SKM-1 (cell line): ENCODE data around the gene PCGF3.
"Not testable (repeated sequence)": the region's sequence is repeated elsewhere in the genome, so short reads cannot be mapped to it uniquely, and the experiment has no call there.

Experiments used
- DNase-seq: peaks from one replicate; lab custom pipeline; 2025; ENCODE audit not compliant: unreplicated experiment; lab: John Stamatoyannopoulos, UW

Gene PCGF3

GRCh38 chr4:793941-794621 lies 88.4 kb downstream of the PCGF3 start:
- no peak for DNase-seq

- no peak for DNase-seq
Measured at GRCh38 chr4:794900-795725, 89.5 kb downstream of the PCGF3 start.

DNA sequence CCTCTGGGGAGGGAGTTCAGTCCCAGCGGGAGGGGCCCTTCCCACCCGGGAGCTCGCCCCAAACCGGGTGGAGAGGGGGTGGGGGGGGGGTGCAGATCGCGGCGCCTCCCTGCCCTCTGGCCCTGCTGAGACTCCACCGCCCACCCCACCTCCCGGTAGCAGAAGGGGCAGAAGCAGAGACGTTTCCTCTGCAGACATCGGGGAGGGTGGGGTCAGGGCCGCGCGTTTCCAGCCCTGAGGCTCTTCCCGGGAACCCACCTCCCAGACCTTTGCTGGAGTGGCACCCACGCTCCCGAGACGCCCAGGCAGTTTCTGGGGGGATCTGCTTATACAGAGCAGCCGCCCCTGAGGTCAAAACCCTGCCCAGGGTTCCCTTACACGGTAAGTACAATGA lies 90.1 kb downstream of the PCGF3 start:
- no peak for DNase-seq

DNA sequence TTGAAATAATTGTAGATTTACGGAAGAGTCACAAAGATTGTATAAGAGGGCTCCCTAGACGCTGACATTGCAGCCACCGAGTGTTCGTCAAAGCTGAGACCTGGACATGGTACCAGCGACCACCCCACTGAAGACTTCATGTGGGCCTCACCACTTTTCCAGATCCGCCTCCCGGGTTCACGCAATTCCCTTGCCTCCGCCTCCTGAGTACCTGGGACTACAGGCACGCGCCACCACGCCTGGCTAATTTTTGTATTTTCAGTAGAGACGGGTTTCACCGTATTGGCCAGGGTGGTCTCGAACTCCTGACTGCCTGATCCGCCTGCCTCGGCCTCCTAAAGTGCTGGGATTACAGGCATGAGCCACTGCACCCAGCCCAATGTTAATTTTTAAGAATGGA lies 90.6 kb downstream of the PCGF3 start:
- no peak for DNase-seq

DNA sequence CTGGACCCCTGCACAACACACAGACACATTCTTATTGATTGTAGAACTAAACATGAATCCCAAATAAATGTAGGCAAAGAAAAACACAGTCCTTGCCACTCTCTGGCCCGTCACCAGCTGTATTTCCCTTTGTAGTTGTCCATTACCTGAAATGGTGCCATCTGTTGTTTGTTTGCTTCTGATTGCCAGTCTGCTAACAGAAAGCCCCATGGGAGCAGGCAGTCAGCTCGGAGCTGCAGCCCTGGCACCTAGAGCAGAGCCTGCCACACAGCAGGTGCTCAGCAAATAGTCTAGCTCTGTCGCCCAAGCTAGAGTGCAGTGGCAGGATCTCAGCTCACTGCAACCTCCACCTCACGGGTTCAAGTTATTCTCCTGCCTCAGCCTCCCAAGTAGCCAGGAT lies 91.4 kb downstream of the PCGF3 start:
- no peak for DNase-seq

GRCh38 chr4:801436-802124 lies 95.9 kb downstream of the PCGF3 start:
- DNase-seq: no peak

- no peak for DNase-seq
Measured at GRCh38 chr4:803884-804283, 98.3 kb downstream of the PCGF3 start.

- DNase-seq: no peak
Measured at GRCh38 chr4:804804-805203, 99.2 kb downstream of the PCGF3 start.

GRCh38 chr4:806979-807378 lies 101.3 kb downstream of the PCGF3 start:
- DNase-seq: not testable (repeated sequence)

GRCh38 chr4:807792-808191 lies 102.2 kb downstream of the PCGF3 start:
- DNase-seq: no peak

DNA sequence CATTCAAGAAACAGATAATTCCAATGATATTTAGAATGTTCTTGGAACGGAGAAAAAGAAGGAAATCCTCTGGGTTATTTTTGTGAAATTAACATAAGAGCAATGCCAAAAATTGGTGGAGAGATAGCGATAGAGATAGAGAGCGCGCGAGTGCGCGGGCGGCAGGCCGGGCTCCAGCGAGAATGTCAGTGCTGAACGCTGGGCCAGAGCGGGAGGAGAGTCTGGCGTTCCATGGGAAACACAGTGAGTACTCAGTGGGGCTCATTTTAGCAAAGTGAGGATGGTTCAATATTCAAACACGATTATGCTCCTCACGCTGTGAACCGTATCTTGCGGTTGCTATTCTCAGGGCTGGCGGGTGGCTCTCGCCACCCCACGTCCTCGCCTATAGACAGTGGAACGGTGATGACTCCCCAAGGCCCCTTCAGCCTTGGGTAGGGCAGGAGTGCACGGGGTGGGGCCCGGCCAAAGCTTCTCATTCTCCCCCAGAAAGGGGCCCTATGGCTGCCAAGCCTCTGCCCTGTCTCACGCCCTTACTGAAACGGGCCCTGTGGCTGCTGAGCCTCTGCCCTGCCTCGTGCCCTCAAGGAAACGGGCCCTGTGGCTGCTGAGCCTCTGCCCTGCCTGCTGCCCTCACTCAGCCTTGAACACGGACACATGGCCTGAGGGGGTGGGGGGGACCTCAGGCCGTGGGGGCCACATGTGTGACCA lies 103.4 kb downstream of the PCGF3 start:
- DNase-seq: no peak

- DNase-seq: no peak
Measured at GRCh38 chr4:813900-814299, 108.3 kb downstream of the PCGF3 start.

GRCh38 chr4:814312-814850 lies 108.7 kb downstream of the PCGF3 start:
- DNase-seq: no peak

GRCh38 chr4:815464-816146 lies 110.0 kb downstream of the PCGF3 start:
- no peak for DNase-seq

DNA sequence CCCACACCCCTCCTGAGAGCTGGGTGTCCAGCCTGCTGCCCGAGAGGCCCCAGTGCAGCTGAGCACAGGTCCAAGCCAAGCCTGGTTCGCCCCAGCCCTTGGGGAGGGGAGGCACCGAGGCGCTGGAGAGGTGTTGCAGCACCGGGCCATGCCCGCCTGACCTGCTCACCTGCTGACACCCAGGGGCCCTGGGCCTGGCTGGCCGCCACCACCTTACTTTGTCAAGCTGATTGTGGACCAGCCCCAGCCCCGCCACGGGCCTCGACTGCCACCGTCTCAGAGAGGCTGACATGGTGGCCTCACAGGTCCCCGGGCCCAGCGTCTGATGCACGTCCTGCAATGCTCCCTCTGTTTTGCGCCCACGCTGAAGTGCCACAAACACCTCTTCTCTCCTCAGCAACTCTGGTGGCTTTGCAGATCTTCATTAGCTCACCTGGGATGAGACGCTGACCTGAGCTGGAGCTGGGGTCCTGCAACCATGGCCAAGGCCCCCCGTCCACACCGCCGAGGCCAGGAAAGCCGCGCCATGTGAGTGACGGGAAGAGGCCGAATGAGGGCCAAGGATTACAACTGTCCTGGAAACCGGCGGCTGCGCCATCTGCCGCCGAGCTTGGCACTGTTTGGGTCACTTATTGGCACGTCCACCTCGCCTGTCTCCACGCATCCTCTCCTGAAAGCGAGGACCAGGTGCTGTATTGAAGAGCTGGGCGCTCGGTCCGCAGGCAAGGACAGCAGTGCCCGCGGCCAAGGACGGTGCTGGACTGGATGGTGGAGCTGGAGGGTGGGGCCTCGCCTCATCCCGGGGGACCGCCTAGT lies 112.7 kb downstream of the PCGF3 start:
- no peak for DNase-seq

- no peak for DNase-seq
Measured at GRCh38 chr4:819401-820229, 114.0 kb downstream of the PCGF3 start.
